A549 (cell line): ENCODE data around the gene CD207.

ENCODE experiments used
- CTCF ChIP-seq: fragments of >200 bp; sonication (Bioruptor Twin); formaldehyde crosslinking; IDR thresholded peaks from 3 replicates; pipeline ENCODE4 v1.5.1; 2016
- RAD21 ChIP-seq, 2 experiments: fragments of >200 bp in 1 of 2; sonication (Bioruptor Twin) in 1 of 2; formaldehyde crosslinking in 1 of 2; IDR thresholded peaks in 1 of 2; conservative IDR thresholded peaks in 1 of 2; 2 replicates in 1 of 2; 3 replicates in 1 of 2; pipeline ENCODE4 v1.6.1; 2012 to 2018; ENCODE audit warnings: inconsistent platforms in 1 of 2
- TP53 ChIP-seq: fragments of 250-450 bp; sonication (Bioruptor Pico); IDR thresholded peaks from 2 replicates; pipeline ENCODE4 v1.5.0; 2021; ENCODE audit warnings: mild to moderate bottlenecking, moderate library complexity

GRCh38 chr2:70784320-70784719, 51.3 kb downstream of the CD207 start:
- TF ChIP-seq CTCF (no peak), RAD21 (conservative IDR thresholded peaks at IDR 0.05 in 1 of 2, IDR thresholded peaks at IDR 0.05 in 1 of 2) (no peak), TP53 (CRISPR knock-in tag) (no peak)
